Keratinocyte (primary cell): ENCODE results near the gene SYNE2. TPM values are rescaled to one million over a fixed set of nuclear protein-coding genes. Genes with fewer than 3 reads are reported as not detected.

Source experiments
- DNase-seq: peaks from one replicate; pipeline ENCODE4 v3.0.0-alpha.2; 2011; ENCODE audit warnings: low read depth, missing footprints, low spot score
- FAIRE-seq: peaks from 2 replicates; lab custom pipeline; 2011; peaks lifted over from hg19 to GRCh38; lab: Jason Lieb, UNC
- H2AFZ ChIP-seq: 2 replicates; pipeline ENCODE4 v1.6.0; 2012; ENCODE audit warnings: low read length, control low read depth, inconsistent platforms; ENCODE audit not compliant: control insufficient read depth
- H3K27ac ChIP-seq: 2 replicates; pipeline ENCODE4 v1.5.1; 2011; ENCODE audit warnings: low read length; ENCODE audit not compliant: control insufficient read depth, insufficient read depth
- H3K27me3 ChIP-seq: 3 replicates; pipeline ENCODE4 v1.6.0; 2011; ENCODE audit warnings: low read length; ENCODE audit not compliant: control insufficient read depth, insufficient read depth; ENCODE audit errors: extremely low read depth
- H3K36me3 ChIP-seq, 2 experiments: 2 replicates in 1 of 2; 3 replicates in 1 of 2; pipeline ENCODE4 v1.5.1; 2011; ENCODE audit warnings: low read length in 2 of 2, mild to moderate bottlenecking in 1 of 2; ENCODE audit not compliant: control insufficient read depth in 2 of 2, insufficient read depth in 2 of 2; ENCODE audit errors: extremely low read depth in 1 of 2
- H3K4me1 ChIP-seq: 3 replicates; pipeline ENCODE4 v1.5.1; 2011; ENCODE audit warnings: low read length; ENCODE audit not compliant: control insufficient read depth, insufficient read depth; ENCODE audit errors: extremely low read depth
- H3K4me2 ChIP-seq: 3 replicates; pipeline ENCODE4 v1.6.0; 2011; ENCODE audit warnings: low read depth, low read length; ENCODE audit not compliant: control insufficient read depth, insufficient read depth; ENCODE audit errors: extremely low read depth
- H3K4me3 ChIP-seq, 3 experiments: fragments of 200-600 bp in 1 of 3; sonication (generic) in 1 of 3; 2 replicates in 2 of 3; 3 replicates in 1 of 3; pipeline ENCODE4 v1.5.1; 2011 to 2016; ENCODE audit warnings: low read length in 3 of 3, mild to moderate bottlenecking in 3 of 3, control low read depth in 2 of 3, inconsistent platforms in 1 of 3, low read depth in 1 of 3, mixed read lengths in 1 of 3, mixed run types in 1 of 3, moderate library complexity in 1 of 3; ENCODE audit not compliant: control insufficient read depth in 2 of 3, insufficient read depth in 2 of 3; ENCODE audit errors: extremely low read depth in 1 of 3
- H3K79me2 ChIP-seq: 2 replicates; pipeline ENCODE4 v1.6.0; 2012; ENCODE audit warnings: low read length; ENCODE audit not compliant: control insufficient read depth, insufficient read depth
- H3K9ac ChIP-seq: 3 replicates; pipeline ENCODE4 v1.6.0; 2011; ENCODE audit warnings: low read length; ENCODE audit not compliant: control insufficient read depth, insufficient read depth; ENCODE audit errors: extremely low read depth
- H3K9me1 ChIP-seq: 3 replicates; pipeline ENCODE4 v1.6.0; 2011; ENCODE audit warnings: low read length; ENCODE audit not compliant: control insufficient read depth, insufficient read depth; ENCODE audit errors: extremely low read depth
- H3K9me3 ChIP-seq: 2 replicates; pipeline ENCODE4 v1.5.1; 2012; ENCODE audit warnings: low read depth, low read length; ENCODE audit not compliant: control insufficient read depth
- H4K20me1 ChIP-seq: 3 replicates; pipeline ENCODE4 v1.6.0; 2011; ENCODE audit warnings: low read length; ENCODE audit not compliant: control insufficient read depth, insufficient read depth; ENCODE audit errors: extremely low read depth
- CTCF ChIP-seq, 3 experiments: IDR thresholded peaks in 1 of 3; conservative IDR thresholded peaks in 1 of 3; optimal IDR thresholded peaks in 1 of 3; 2 replicates in 2 of 3; 3 replicates in 1 of 3; pipeline versions ENCODE3 to v1.5.1; 2011; ENCODE audit warnings: low read length in 3 of 3, mild to moderate bottlenecking in 3 of 3, moderate library complexity in 2 of 3, control low read depth in 1 of 3, inconsistent platforms in 1 of 3; ENCODE audit not compliant: insufficient read depth in 2 of 3; ENCODE audit errors: extremely low read depth in 1 of 3
- EZH2 ChIP-seq: IDR thresholded peaks from one replicate; pipeline ENCODE4 v1.6.1; 2012; ENCODE audit warnings: inconsistent platforms, mild to moderate bottlenecking, low read length, moderate library complexity
- dilution Hi-C: fragments of 300-500 bp; cut with MboI; formaldehyde crosslinking; loops from one replicate; pipeline ENCODE4 v1.7.0; 2020; ENCODE audit warnings: low sequenced_read_pairs; ENCODE audit not compliant: extremely low pct_ligation_motif_present
- polyA plus RNA-seq, 5 experiments: library from polyadenylated mRNA; depleted of rRNA in 3 of 5; stranded (reverse) in 3 of 5; stranded (forward) in 1 of 5; unstranded in 1 of 5; fragments of >200 nt; gene quantifications; 1 replicate in 1 of 5; 2 replicates in 3 of 5; 3 replicates in 1 of 5; pipeline versions ENCODE4 v1.2.1 to v1.2.3, GENCODE V29; 2011 to 2012; ENCODE audit warnings: missing spikeins in 2 of 5, low read depth in 1 of 5, low replicate concordance in 1 of 5

Gene SYNE2
- polyA plus RNA-seq, 1 donor (not counting 4 experiments of a cell fraction or from before 2014, with no cell fraction given) = 9.9 TPM

GRCh38 chr14:63941023-63941422, 88.2 kb downstream of the SYNE2 start:
- dilution Hi-C loops = no loop called here
- no peak for FAIRE-seq
- no peak overlapping the region for H3K4me3 ChIP-seq
- no peak overlapping the region for H2AFZ ChIP-seq
- peaks cover 2% of the 10 kb centered on the region for H3K79me2 ChIP-seq
- peaks cover 0 to 2% of the 10 kb centered on the region in 2 experiments for H3K36me3 ChIP-seq
- no peak overlapping the region for H3K9ac ChIP-seq
- H3K4me2 ChIP-seq = no peak overlapping the region
- H3K27me3 ChIP-seq = no peaks in the 10 kb centered on the region
- peaks cover 8% of the 10 kb centered on the region for H3K4me1 ChIP-seq
- no peaks in the 10 kb centered on the region for H4K20me1 ChIP-seq
- TF ChIP-seq CTCF (optimal IDR thresholded peaks at IDR 0.05 in 1 of 3, IDR thresholded peaks at IDR 0.05 in 1 of 3, conservative IDR thresholded peaks at IDR 0.05 in 1 of 3; ENCODE audit: extremely low read depth in 1 of 3, insufficient read depth in 2 of 3, low read length in 3 of 3) (no peak), EZH2 (no peak)
- H3K27ac ChIP-seq = no peak overlapping the region
- no peaks in the 10 kb centered on the region for H3K9me1 ChIP-seq
- H3K9me3 ChIP-seq = no peaks in the 10 kb centered on the region
- no peak for DNase-seq

GRCh38 chr14:63949696-63950095, 96.9 kb downstream of the SYNE2 start:
- Histone ChIP-seq H3K4me1 (no peaks in the 10 kb centered on the region), H3K9me1 (no peaks in the 10 kb centered on the region), H3K4me3 (no peak overlapping the region), H3K36me3 (peaks cover 0 to 6% of the 10 kb centered on the region in 2 experiments), H2AFZ (no peak overlapping the region), H3K9me3 (no peaks in the 10 kb centered on the region), H4K20me1 (no peaks in the 10 kb centered on the region), H3K9ac (no peak overlapping the region), H3K27me3 (no peaks in the 10 kb centered on the region), H3K4me2 (no peak overlapping the region), H3K79me2 (no peaks in the 10 kb centered on the region), H3K27ac (no peak overlapping the region)
- no peak for FAIRE-seq
- DNase-seq = no peak
- no peak for TF ChIP-seq EZH2
- TF ChIP-seq CTCF (optimal IDR thresholded peaks at IDR 0.05 in 1 of 3, IDR thresholded peaks at IDR 0.05 in 1 of 3, conservative IDR thresholded peaks at IDR 0.05 in 1 of 3; ENCODE audit: extremely low read depth in 1 of 3, insufficient read depth in 2 of 3, low read length in 3 of 3) = no peak
- dilution Hi-C loops = no loop called here
